ENCODE data around the gene BCO1.
"Not testable (repeated sequence)": the region's sequence is repeated elsewhere in the genome, so short reads cannot be mapped to it uniquely, and the experiment has no call there.

BCO1 gene

GRCh38 chr16:81238296-81239011 lies at the start of gene BCO1:
BCO1 (plus strand) TSS chr16:81238689; CDS start chr16:81238909, 220 bp downstream.
- no peak for DNase-seq

GRCh38 chr16:81189100-81189664 lies 49.3 kb upstream of the BCO1 start:
- DNase-seq: no peak

DNA sequence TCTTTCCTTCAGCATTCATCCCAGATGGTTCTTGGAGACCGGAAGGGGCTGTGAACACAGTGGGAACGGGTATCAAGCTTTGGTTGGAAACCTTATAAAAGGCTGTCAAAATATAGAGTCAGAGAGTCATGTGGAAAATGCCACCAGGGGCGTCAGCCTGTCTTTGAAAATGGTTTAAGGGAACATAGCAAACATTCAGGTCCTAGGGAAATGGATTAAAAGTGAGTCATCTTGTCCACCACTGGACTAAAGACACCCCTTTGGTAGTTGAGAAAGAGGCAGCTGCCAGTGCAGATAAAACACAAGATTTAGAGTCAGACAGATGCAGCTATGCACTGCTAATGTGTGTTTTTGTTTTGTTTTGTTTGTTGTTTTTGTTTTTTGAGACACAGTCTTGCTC lies 47.8 kb upstream of the BCO1 start:
- no peak for DNase-seq

DNA sequence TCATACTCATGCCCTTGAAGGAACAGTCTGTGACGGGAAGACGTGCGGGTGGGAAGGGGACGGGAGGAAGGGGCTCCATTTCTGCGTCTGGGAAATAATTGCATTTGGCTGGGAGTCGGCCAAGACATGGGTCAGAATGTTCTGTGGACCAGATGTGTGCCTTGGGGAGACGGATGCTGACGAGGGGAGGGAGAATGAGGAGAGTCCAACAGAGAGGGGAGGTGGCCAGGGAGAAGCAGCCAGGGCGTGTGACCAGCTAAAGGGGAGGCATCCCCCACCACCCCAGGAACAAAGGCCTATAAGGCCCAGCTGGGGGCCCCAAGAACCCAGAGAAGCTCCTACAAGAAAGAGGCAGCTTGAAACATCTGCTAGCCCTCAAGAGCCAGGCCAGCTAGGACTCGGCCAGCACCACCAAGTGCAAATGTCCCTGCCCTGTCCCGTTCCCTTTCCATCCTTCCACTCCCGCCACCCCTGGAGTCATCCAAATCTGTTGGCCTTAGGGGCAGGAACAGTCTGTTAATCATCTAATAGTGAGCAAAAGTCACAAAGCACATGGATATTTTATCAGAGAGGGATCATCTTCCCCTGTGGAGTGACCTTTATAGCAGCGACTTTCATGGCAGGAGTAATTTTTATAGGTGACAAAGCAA lies 42.5 kb upstream of the BCO1 start:
- no peak for DNase-seq

GRCh38 chr16:81198635-81199034 lies 39.9 kb upstream of the BCO1 start:
- no peak for DNase-seq

DNA sequence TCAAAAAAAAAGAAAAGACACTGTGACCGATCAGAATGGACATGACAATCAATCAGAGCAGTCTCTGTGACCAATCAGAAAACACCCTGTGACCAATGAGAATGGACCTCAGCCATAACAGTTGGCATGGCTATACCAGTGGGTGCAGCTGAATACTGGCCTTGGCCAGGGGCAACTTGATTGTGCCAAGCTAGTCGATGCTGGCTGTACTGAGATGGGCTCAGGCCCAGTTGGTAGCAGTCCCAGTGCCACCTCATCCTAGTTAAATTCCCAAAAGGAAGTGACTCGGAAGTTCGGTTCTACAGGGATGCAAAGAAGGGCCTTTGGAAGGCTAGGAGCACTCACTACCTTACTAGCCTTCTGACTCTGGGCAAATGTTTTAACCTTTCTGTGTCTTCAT lies 37.2 kb upstream of the BCO1 start:
- DNase-seq: no peak

GRCh38 chr16:81204798-81205680 lies 33.5 kb upstream of the BCO1 start:
- DNase-seq: peak; percentile 19 to 22

- no peak for DNase-seq
Observed at GRCh38 chr16:81207076-81207475, 31.4 kb upstream of the BCO1 start.

DNA sequence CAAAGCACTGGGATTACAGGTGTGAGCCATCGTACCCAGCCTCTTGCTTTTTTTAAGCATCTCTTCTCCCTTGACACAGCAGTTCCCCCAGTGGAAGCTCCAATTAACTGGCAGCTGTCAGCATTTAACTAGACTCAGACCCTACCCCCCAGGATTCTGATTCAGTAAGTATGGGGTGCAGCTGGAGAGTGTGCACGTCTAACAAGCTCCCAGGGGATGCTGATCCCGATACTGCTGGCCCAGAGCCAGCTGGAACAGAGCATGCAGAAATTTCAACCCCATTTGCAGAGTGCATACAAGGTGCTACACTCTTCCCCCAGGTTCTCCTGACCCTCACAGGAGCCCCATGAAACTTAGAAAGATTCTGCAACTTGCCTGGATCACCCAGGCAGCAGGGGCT lies 27.7 kb upstream of the BCO1 start:
- no peak for DNase-seq

DNA sequence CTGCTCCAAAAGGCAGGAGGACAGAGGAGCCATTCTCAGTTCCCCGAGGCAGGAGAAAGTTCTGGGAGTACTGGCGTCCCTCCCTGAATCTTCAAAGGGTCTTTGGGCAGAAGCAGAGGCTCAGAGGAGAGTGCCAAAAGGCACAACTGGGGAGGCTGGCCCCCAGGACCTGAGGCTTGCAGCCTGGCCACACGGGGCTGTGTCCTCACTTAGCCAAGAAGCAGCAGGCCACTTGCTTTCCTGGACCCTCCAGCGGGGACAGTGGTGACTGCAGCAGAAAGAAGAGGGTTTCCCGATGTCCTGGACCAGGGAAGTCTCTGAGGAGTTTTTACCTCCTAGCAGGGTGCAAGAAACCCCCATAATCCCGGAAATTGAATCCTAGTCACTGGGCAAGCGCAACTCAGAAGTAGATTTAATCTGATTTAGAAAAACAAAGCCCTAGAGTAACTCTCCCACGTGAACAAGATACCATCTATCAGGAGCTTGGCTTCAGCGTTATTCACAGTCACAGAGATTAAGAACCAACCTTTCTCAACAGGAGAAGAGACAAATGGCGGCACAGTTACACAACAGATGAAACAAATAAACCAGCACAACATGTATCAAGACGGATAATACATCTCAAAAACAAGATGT lies 25.5 kb upstream of the BCO1 start:
- DNase-seq: no peak

DNA sequence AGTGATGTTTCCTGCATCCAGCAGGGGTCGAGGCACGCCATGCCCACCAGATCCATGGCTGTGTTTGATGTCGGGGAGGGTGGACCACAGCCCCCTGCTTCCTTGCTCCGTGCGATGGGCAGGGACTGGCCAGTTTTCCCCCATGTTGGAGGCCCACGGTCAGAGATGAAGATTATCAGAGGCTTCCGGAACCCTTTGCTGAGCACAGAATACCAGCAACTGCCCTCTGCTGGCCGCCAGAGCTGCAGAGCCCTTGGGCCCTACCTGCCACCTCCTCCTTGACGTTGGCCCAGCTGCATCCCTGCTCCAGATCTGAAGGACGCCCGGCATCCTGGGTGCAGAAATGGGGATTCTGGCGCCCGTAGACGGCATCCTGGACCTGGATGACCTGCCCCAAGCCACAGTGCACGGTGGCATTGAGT lies 23.7 kb upstream of the BCO1 start:
- DNase-seq: no peak

- no peak for DNase-seq
Observed at GRCh38 chr16:81216114-81216513, 22.4 kb upstream of the BCO1 start.

GRCh38 chr16:81216706-81217105 lies 21.8 kb upstream of the BCO1 start:
- DNase-seq: no peak

DNA sequence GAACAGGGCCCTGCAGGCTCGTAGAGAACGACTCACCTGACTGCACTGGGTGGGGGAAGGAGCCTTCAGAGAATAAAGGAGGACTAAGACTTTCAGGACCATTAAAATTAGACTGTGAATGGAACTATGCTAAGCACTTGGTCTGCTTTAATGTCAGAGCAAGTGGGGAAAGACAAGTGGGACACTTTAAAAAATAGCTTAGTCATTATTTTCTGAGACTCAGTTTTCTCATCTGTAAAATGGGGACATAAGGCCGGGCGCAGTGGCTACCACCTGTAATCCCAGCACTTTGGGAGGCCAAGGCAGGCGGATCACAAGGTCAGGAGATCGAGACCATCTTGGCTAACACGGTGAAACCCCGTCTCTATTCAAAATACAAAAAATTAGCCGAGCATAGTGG lies 19.3 kb upstream of the BCO1 start:
- no peak for DNase-seq

DNA sequence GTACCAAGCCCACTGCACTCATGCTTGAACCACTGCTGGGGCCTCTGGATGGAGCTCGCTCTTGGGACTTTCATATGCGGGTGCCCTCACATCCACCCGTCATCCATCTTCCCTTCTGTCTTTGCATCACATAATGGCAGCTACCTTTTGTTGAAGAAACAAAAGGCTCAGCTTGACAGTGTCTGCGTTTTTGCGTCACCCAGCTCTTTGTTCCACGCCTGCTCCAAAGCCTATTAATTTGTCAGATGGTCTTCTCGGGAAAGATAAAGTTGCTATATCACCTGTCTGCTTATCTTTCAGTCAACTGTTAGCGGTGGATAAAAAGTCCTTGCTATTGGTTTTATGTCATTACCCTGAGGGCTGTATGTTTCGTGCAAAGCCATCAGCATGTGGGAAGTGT lies 18.1 kb upstream of the BCO1 start:
- no peak for DNase-seq

DNA sequence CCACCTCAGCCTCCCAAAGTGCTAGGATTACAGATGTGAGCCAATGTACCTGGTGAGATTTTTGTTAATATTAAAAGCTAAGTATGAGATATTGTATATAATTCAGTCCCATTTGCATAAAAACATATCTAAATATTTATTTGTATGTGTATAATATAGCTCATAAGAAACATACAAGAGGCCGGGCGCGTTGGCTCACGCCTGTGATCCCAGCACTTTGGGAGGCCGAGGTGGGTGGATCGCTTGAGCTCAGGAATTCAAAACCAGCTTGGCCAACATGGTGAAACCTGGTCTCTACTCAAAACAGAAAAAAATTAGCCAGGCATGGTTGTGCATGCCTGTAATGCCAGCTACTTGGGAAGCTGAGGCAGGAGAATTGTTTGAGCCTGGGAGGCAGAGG lies 16.8 kb upstream of the BCO1 start:
- no peak for DNase-seq

DNA sequence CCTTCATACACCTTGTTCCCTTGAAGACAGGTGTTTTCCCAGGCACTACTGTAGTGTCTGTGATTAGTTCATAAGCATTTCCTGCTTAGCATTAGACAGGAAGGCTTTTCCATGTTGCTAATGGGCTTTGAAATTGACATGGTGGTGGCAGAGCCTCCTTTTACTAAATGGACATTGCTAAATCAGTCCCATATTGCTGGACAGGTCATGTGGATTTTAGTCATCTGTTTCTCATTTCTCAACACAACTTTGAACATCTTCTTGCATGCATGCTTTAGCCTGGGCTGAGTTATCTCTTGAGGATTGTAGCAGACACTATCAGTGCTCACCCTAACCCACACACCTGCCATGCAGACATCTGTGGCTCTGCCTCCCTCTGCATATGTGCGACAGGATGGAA lies 13.7 kb upstream of the BCO1 start:
- DNase-seq: no peak

DNA sequence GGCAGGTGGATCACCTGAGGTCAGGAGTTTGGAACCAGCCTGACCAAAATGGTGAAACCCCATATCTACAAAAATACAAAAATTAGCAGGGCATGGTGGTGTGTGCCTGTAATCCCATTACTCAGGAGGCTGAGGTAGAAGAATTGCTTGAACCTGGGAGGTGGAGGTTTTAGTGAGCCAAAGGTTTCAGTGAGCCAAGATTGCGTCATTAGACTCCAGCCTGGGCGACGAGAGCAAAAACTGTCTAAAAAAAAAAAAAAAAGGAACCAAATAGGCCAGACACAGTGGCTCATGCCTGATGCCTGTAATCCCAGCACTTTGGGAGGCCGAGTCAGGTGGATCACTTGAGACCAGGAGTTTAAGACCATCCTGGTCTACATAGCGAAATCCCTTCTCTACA lies 12.8 kb upstream of the BCO1 start:
- not testable (repeated sequence) for DNase-seq

GRCh38 chr16:81227785-81228184 lies 10.7 kb upstream of the BCO1 start:
- no peak for DNase-seq

- DNase-seq: no peak
Observed at GRCh38 chr16:81229811-81230210, 8.7 kb upstream of the BCO1 start.

DNA sequence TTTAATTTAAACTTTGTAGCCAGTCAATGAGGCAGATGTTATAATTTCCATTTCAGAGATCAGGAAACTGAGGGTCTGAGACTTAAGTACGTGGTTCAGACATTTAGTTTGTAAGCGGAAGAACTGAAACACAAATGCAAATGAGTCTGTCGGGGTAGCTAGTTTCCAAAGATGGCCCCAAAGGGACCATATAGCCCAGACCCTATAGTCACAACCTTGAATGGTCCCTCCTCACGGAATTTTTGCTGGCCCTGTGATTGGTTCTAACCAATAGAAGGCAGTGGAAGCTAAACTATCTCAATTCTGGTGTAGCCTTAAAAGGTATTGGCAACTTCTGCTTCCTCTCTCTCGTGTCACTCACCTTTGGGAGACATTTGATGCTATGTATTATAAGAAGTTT lies 7.5 kb upstream of the BCO1 start:
- DNase-seq: no peak

DNA sequence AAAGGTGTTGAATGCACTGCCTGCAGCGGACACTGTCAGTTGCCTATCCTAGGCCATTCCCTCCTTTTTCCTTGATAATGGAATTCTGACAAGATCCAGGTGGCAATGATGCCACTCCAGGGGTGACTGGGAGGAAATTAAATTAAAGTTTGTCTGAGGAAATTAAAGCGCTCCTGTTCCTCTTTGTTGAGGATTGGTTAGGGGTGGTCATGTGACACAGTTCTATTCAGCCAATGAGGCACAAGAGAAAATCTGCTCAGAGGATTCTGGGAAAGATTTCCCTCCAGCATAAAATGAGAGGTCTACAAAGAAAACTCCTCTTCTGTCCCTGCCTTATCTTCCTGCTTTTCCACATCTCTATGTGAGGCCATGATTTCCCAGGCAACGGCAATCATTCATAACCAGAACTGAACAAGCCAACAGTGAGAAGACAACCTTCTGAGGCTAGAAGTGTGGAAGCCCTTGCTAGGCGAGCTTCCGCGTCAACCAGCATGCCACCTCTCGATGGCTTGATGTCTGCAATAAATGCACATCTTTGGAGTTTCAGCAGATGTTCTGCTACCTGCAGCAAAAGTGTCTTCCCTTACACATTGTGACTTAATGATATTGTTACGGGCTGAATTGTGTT lies 5.6 kb upstream of the BCO1 start:
- DNase-seq: no peak

All from activated CD4-positive, alpha-beta T cell treated with anti-CD3 and anti-CD28 coated beads, Interleukin-2, amount 50 U/mL, for 4 hours (primary cell).